GM19463 (cell line): ENCODE data around the gene EPYC.

Experiments
- ATAC-seq: cut with Tn5 transposase; IDR thresholded peaks from one replicate; pipeline ENCODE4 v1.9.1; 2021; ENCODE audit warnings: mild to moderate bottlenecking, moderate library complexity; ENCODE audit not compliant: unreplicated experiment

EPYC gene

DNA sequence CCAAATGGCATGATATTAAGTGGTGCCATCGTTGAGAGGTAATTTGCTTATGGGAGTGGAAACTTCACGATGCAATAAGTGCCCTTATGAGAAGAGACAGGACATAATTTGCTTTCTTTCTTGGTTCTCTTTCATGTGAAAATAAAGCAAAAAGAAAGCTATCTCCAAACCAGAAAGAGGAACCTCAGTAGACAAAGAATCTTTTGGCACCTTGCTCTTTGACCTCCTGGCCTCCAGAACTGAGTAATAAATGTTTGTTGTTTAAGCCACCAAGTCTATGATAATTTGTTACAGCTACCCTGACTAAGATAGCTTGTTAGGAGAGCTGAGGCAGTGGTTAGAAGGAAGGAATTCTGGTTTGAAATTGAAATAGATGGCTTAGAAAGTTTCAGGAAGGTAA, 89.4 kb downstream of the EPYC start:
- peak; percentile 60 for ATAC-seq
